Renal pelvis (tissue), 4 donors: ENCODE measurements around the gene FBN3. TPM values are rescaled to one million over a fixed set of nuclear protein-coding genes. Genes with fewer than 3 reads are reported as not detected.
"Not testable (repeated sequence)": the region's sequence is repeated elsewhere in the genome, so short reads cannot be mapped to it uniquely, and the experiment has no call there.

ENCODE experiments used
- DNase-seq: peaks from one replicate; pipeline ENCODE4 v3.0.0-alpha.2; 2013
- polyA plus RNA-seq, 3 donors: library from polyadenylated mRNA; unstranded; fragments of 120-200 nt; gene quantifications; one replicate each; pipeline ENCODE4 v1.2.1, GENCODE V29; 2013; ENCODE audit not compliant: insufficient read length in 3 of 3

The FBN3 gene
- polyA plus RNA-seq, 3 donors: 32.8 to 67.2 (median 38.5) TPM

DNA sequence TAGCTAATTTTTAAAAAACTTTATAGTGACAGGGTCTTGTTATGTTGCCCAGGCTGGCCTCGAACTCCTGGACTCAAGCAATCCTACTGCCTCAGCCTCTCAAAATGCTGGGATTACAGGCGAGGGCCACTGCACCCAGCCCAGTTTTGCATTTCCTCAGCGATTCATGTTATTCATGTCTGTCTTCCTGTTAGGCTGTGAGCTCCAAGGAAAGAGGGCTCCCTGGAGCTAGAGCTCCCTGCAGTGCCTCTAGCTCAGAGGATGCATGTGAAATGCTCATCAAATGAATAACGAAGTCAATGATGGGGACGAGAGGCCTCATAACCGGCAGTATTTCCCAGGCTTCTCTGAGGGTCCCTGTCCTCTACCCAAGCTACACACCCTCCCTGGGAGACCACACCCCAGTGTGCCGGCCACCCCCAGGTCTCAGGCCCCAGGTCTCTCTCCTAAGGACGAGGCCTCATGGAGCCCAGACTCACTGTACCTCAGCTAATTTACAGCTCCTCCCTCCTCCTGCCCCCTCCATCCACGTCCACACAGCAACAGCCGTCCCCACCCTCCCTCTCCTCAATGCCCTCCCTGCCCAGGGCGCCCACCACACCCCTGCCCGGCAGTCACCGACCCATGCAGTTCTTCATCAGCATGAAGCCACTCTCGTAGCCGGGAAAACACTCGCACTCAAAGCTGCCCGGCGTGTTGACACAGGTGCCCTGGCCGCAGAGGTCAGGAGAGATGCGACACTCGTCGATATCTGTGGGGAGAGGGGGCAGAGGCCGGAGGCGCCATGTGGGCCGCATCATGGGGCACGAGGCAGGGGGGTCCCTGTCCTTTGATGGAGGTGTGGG is 28.5 kb downstream of the FBN3 start:
- no peak for DNase-seq

DNA sequence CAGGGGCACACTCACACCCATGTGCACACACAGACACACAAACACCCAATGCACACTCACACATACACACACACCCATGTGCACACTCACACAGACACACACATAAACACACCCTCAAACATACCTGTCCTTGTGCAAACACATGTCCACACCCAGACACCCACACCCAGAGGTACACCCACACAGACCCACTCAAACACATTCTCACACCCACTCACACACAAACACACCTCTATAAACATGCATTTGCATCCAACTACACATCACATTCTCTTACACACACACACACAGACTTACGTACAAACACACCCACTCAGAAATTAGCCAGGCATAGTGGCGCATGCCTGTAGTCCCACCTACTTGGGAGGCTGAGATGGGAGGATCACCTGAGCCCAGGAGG is 31.4 kb downstream of the FBN3 start:
- DNase-seq: no peak

DNA sequence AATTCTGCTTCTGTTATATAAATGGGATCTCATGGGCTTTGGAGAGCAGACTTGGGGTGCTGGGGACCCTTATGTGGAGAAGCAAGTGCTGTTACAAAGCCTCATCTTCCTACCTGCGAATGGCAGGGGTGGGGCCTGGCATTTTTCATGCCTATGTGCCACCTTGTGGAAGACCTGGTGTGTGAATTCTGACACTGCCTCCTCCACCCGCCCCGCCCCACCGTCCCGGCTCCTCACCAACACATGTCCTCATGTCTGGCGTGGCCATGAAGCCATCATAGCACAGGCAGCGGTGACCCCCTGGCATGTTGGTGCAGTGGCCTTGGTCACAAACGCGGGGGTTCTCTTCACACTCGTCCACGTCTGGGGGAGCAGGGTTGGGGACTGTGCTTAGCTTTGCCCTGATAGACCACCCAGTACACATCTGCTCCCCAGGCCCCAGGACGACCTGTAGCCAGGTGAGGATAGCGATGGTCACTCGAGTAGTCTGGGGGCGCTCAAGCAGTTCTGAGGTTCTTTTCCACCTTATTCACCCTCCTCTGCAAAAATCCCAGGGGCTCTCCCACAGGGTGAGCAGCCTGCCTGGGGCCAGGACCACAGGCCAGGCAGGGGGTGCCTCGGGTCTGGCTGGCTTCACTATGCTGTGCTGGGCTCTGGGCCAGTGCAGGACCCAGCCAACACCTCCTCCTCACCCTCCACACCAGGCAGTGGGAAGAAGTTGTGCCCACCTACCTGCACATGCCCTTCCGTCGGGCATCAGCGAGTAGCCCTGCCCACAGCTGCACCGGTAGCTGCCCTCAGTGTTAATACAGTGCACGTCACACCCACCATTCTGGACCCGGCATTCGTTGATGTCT is 32.7 kb downstream of the FBN3 start:
- DNase-seq: no peak

DNA sequence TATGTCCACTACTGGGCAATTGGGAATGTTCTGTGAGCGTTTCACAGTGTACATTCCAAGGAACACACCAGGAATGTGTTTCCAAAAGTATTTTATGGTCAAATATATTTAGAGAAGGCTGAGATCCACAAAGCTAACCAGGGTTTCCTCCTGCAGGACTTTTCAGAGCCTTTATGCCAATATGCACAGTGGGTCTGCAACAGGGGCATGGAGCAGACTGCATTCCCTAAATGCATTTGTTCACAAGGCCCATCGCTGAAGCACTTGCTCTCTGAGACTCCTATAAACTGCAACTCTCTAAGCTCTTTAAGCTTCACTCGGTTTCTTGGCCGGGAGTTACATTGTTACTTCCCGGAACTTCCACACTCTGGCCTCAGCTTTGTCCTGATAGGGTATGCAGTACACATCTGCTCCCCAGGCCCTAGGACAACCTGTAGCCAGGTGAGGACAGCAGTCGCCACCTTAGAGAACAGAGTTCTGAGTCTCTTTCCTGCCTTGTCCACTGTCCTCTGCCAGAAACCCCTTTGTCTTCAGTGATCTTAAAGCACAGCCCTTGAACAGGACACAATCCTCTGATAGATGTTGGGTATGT is 33.5 kb downstream of the FBN3 start:
- DNase-seq: no peak

DNA sequence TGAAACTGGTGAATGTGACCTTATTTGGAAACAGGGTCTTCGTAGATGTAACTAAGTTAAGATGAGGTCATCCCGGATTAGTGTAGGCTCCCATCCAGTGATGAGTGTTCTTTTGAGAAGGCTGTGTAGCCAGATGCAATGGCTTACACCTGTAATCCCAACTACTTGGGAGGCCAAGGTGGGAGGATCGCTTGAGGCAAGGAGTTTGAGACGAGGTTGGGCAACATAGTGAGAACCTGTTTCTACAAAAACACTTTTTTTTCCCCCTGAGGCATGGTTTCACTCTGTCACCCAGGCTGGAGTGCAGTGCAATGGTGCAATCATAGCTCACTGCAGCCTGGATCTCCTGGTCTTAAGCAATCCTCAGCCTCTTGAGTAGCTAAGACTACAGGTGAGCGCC is 36.4 kb downstream of the FBN3 start:
- no peak for DNase-seq

DNA sequence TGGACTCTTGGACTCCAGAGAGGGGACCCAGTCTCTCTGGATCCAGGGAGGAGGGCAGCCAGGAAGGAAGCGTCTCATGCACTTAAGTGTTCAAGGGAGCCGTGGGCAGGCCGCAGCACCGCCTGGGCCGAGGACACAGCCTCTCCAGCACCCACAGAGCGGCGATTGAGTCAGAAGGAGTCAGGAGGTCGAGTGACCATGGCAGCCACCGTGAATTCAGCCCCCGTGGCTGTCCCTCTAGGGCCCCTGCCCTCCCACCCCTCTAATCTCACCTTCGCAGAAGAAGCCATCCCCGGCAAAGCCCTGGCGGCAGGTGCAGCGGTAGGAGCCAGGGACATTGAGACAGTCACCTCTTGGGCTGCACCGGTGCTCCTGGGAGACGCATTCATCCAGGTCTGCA is 38.0 kb downstream of the FBN3 start:
- DNase-seq: no peak

DNA sequence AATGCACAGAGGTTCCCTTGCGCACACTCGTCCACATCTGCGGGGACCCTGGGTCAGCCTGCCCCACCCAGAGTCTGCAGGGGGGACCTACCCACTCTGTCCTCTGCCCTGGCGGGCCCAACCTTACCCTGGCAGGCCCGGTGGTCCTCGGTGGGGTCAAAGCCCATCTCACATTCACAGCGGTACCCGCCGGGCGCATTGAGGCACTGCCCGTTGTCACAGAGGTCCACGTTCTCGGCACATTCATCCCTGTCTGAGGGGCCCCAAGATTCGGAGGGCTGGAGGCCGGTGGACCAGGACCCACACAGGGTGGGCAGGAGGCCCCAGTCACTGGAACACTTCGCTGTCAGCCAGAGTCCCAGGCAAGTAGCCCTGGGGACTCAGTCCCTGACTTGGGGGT is 38.5 kb downstream of the FBN3 start:
- no peak for DNase-seq

DNA sequence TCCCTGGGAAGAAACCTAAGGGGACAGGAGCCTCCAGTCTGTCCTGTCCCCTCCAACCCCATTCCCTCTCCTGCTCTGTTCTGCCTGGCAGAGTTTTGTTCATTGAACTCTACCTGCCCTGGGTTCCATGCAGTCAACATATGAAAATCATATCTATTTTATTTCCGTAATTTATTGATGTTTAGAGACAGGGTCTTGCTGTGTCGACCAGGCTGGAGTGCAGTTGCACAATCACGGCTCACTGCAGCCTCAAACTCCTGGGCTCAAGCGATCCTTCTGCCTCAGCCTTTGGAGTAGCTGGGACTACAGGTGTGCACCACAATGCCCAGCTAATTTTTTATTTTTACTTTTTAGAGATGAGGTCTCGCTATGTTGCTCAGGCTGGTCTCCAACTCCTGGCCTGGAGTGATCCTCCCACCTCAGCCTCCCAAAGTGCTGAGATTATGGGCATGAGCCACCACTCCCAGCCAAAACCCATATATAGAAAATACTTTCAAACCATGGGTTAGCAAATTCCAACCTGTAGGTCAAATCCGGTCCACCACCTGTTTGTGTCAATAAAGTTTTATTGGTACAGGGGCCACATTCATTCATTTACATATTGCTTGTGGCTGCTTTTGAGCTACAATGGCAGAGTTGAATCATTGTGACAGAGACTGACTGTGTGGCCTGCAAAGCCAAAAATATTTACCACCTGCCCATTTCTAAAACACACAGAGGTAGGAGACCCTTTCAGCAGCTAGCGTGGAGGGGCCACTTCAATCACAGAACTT is 39.3 kb downstream of the FBN3 start:
- DNase-seq: no peak

DNA sequence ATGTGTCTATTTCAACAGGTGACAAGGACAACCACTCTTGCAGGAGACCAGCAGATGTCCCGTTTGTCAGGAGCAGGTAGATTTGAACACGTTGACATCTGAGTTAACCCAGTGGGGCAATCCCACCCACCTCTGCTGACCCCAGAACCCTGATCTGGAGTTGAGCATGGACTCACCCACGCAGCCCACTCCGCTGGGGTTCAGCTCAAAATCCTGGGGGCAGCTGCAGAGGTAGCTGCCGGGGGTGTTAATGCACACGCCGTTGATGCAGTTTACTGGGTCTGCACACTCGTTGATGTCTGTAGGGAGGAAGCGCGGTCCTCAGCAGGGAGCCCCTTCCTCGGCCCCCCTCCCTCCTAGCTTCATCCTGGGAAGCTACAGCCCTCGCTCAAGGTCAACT is 39.9 kb downstream of the FBN3 start:
- no peak for DNase-seq

DNA sequence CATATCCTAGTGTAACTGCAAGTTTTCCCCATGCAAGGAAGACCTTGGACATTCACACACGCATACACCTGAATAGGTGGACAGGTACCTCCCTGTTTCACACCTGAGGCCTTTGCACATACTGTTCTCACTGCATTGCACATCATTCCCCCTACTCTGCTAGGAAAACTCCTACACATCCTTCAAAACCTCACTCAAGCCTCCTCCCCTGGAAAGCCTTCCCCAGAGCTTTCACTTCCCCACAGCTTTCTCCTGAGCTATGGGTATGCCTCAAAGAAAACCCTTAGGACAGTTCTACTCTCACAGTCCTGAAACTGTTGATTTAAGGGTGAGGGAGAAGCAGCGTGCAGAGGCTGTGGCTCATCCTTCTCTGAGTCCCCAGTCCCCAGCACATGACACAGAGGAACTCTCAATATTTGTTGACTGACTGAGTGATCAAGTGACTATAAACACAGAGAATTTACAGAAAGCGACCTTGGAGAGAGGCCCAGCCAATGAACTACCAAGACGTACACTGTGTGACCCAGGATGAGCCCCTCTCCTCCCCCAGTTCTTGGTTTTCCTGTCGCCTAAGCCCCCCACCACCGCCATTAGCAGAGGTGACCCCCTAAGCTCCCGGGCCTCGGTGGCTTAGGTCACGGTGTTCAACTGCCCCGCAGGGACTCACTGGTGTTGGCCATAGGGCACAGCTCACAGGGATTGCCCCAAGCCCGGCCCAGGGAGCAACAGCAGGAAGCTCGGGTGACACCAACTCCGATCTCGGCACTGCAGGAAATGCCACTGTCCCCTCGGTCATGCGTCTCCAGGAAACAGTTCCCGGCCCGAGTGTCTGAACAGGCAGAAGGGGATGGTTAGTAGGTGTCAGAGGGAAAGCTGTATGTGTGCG is 40.6 kb downstream of the FBN3 start:
- DNase-seq: no peak

DNA sequence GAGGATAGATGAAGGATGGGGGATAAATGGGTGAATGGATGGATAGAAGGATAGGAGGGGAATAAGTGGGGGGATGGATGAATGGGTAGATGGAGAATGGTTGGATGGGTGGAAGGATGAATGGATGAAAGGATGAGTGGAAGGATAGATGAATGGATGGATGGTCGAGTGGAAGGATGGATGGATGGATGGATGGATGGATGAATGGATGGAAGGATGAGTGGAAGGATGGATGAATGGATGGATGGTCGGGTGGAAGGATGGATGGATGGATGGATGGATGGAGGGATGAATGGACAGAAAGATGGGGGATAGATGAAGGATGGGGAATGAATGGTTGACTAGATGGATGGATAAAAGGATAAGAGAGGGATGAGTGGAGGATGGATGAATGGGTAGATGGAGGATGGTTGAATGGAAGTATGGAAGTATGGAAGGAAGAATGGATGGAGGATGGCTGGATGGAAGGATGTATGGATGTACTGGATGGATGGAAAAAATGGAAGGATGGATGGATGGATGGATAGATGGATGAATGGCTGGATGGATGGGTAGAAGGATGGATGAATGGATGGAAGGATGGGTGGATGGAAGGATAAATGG is 42.0 kb downstream of the FBN3 start:
- DNase-seq: no peak

DNA sequence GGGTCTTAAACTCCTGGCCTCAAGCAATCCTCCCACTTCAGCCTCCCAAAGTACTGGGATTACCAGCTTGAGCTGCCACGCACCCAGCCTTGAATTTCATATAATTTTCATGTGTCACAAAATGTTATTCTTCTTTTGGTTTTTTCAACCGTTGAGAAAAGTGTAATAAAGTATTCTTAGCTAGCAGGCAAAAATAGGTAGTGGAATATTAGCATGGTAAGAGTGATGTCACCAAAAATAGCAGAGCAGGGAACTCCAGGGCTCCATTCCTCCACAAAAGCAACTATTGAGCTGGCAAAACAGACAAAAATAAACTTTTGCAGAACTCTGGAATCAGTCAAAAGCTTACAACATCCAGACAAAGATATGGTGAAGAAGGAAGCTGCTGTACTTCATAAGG is 43.9 kb downstream of the FBN3 start:
- DNase-seq: no peak

DNA sequence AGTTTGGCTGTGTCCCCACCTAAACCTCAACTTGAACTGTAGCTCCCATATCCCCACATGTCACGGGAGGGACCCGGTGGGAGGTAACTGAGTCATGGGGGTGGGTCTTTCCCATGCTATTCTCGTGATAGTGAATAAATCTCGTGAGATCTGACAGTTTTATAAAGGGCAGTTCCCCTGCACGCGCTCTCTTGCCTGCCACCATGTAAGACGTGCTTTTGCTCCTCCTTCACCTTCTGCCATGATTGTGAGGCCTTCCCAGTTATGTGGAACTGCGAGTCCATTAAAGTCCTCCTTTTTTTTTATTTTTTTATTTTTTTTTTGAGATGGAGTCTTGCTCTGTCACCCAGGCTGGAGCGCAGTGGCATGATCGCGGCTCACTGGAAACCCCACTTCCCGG is 47.5 kb downstream of the FBN3 start:
- DNase-seq: not testable (repeated sequence)

DNA sequence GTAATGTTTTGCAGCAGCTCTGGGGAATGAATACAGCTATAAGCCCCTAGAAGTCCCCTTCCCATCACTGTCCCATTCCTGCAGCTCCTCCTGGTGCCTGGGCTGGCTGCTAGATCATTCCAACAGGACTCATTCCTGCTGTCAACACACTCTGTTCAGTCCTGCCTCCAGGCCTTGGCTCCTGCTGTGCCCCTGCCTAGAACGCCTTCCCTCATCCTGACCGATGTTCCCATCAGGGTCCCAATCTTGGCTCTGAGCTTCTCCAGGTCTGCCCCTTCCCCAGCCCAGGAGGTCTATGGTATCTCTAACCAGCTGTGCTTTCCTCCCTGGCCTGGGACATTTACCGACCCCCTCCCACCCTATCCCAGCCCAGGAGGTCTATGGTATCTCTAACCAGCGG is 48.1 kb downstream of the FBN3 start:
- DNase-seq: no peak

DNA sequence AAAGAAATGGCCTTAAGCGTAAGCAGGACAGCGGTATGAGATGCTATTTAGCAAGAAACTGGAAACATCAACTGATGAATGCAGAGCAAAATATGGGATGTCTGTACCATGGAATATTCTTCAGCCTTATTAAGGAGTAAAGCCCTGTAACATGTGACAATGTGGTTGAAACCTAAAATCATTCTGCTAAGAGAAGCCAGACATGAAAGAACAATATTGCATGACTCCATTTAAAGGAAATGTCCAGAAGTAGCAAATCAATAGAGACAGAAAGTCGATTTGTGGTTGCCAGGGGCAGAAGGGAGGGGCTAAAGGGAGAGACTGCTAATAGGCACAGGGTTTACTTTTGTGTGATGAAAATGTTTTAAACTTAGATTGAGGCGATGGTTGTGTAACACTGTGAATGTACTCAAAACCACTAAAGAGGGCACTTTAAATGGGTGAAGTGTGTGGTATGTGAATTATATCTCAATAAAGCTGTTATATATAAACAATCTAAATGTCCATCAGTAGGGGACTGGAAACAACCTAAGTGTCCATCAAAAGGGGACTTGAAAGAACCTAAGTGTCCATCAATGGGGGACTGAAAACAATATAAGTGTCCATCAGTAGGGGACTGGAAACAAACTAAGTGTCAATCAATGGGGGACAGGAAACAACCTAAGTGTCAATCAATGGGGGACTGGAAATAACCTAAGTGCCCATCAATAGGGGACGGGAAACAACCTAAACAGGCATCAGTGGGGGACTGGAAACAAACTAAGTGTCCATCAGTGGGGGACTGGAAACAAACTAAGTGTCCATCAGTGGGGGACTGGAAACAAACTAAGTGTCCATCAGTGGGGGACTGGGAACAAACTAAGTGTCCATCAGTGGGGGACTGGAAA is 51.5 kb downstream of the FBN3 start:
- no peak for DNase-seq

DNA sequence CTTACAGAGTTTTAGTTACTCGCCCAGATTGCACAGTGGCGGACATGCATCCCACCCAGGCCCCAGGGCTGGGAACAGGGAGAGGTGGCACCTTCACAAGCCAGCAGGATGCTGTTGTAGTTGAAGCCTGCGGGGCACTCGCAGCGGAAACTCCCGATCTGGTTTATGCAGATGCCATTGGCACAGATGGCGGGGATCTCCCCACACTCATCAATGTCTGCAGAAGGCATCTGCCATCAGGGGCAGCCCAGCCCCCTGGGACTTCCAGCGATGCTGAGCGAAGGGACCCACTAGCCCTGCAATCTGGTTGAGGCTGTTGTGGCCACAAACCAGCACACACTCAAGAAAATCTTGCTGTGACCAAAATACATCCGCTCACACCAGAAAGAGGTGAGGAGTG is 52.2 kb downstream of the FBN3 start:
- no peak for DNase-seq

DNA sequence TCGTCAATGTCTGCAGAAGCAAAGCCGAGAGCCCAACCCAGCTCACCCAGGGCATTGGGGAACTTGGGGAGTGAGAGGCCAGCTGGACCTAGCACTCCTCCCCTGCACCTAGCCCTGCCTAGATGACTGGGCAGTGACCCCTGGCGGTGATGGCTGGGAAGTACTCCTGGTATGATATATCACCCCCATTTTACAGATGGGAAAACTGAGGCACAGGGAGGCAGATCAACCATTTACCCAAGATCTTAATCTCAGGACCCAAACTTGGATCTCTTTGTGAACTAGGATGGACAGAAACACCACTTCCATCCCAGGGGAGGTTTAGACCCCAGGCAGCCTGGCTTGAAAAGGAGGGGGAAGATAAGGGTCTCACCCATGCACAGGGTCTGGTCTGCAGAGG is 53.3 kb downstream of the FBN3 start:
- DNase-seq: no peak

DNA sequence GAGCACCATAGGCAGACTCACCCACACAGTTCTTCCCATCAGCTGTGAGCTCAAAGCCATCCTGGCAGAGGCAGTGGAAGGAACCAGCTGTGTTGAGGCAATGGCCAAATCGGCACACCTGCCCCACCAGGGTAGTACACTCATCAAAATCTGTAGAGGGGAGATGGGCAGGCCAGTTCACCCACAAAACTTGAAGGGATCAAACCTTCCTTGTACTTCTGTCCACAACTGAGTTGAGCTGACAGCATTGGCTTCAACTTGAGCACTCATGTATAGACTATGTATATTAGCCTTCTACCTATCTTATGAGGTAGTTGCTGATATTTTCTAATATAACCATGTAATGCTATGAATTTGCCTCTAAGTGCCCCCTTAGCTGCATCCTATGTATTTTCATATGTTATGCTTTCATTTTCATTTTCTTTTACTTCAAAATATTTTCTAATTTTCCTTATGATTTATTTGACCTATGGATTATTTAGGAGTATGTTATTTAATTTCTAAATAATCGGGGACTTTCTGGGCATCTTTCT is 54.0 kb downstream of the FBN3 start:
- DNase-seq: no peak

DNA sequence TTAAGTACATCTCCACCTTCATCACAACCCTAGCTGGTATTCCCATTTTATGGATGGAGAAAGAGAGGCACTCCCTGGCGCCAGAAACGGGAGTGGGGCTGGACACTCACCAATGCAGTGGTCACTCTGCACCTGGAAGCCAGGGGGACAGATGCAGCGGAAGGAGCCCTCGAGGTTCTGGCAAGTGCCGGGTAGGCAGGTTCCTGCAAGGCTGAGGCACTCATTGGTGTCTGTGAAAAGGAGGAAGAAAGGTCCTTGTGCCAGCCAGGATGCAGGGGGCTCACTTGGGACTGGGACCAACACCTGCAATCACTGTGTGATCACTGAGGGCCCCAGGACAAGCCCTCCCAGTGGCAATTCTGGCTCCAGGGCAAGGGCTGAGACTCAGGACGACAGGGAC is 55.1 kb downstream of the FBN3 start:
- DNase-seq: no peak
